Measurements from ENCODE around the gene MRPS24. TPM values are rescaled to one million over a fixed set of nuclear protein-coding genes. Genes with fewer than 3 reads are reported as not detected.
A peak's percentile ranks its signal among the peaks of the same experiment; 100 is the strongest.

MRPS24 gene
- total RNA-seq, 1 experiment from 2014 or later = 181 TPM

GRCh38 chr7:43906331-43907010 is 37.2 kb upstream of the MRPS24 start, which contains the start of gene URGCP:
Gene URGCP, minus strand, starts transcription at chr7:43906596. Its CDS starts 21 bp downstream, at chr7:43906575.
- Histone ChIP-seq H3K4me3 (ENCODE audit: low read depth, low read length, poor library complexity, severe bottlenecking) (peak within 1 kb of the TSS; percentile 65), H3K27ac (ENCODE audit: low read depth, low read length, poor library complexity, severe bottlenecking) (peak within 1 kb of the TSS; percentile 85), H3K27me3 (replicated peaks; ENCODE audit: insufficient read depth, low read depth, low read length, poor library complexity) (no peaks in the 10 kb centered on the region), H3K36me3 (ENCODE audit: insufficient read depth, low read length, poor library complexity, severe bottlenecking) (no peaks in the 10 kb centered on the region), H3K9me3 (ENCODE audit: low read depth, low read length, poor library complexity, severe bottlenecking) (no peaks in the 10 kb centered on the region), H3K4me1 (ENCODE audit: insufficient read depth, low read length, poor library complexity, severe bottlenecking) (peaks cover 4% of the 10 kb centered on the region)
- ChIA-PET CTCF (no interaction called here), POLR2A (ENCODE audit: low non-redundant PET) (no interaction called here)
- no TSS peak for BruUV-seq (replicated peaks)
- intact Hi-C loops (cut with micrococcal nuclease; ENCODE audit: unreplicated experiment) = no loop called here
- DNase-seq (ENCODE audit: low spot score) = peak; percentile 56
- TF ChIP-seq CTCF (conservative IDR thresholded peaks at IDR 0.05; ENCODE audit: low read depth, low read length) = no peak
- TF ChIP-seq EZH2 (IDR thresholded peaks at IDR 0.05; ENCODE audit: borderline replicate concordance, low read depth, low read length, poor library complexity, severe bottlenecking) = no peak

GRCh38 chr7:43905956-43906330 is 36.6 kb upstream of the MRPS24 start:
- H3K4me1 ChIP-seq (ENCODE audit: insufficient read depth, low read length, poor library complexity, severe bottlenecking) = peaks cover 4% of the 10 kb centered on the region
- H3K9me3 ChIP-seq (ENCODE audit: low read depth, low read length, poor library complexity, severe bottlenecking) = no peaks in the 10 kb centered on the region
- TF ChIP-seq EZH2 (IDR thresholded peaks at IDR 0.05; ENCODE audit: borderline replicate concordance, low read depth, low read length, poor library complexity, severe bottlenecking) = no peak
- no peak for TF ChIP-seq CTCF (conservative IDR thresholded peaks at IDR 0.05; ENCODE audit: low read depth, low read length)
- intact Hi-C loops (cut with micrococcal nuclease; ENCODE audit: unreplicated experiment) = no loop called here
- peak overlapping the region; percentile 65 for H3K4me3 ChIP-seq (ENCODE audit: low read depth, low read length, poor library complexity, severe bottlenecking)
- DNase-seq (ENCODE audit: low spot score) = peak; percentile 42
- BruUV-seq (replicated peaks) = no TSS peak
- H3K27me3 ChIP-seq (replicated peaks; ENCODE audit: insufficient read depth, low read depth, low read length, poor library complexity) = no peaks in the 10 kb centered on the region
- ChIA-PET CTCF (no interaction called here), POLR2A (ENCODE audit: low non-redundant PET) (no interaction called here)
- H3K36me3 ChIP-seq (ENCODE audit: insufficient read depth, low read length, poor library complexity, severe bottlenecking) = no peaks in the 10 kb centered on the region
- H3K27ac ChIP-seq (ENCODE audit: low read depth, low read length, poor library complexity, severe bottlenecking) = peak overlapping the region; percentile 85

- peak overlapping the region; percentile 65 for H3K4me3 ChIP-seq (ENCODE audit: low read depth, low read length, poor library complexity, severe bottlenecking)
- H3K4me1 ChIP-seq (ENCODE audit: insufficient read depth, low read length, poor library complexity, severe bottlenecking) = peaks cover 4% of the 10 kb centered on the region
- no peak for DNase-seq (ENCODE audit: low spot score)
- BruUV-seq (replicated peaks) = no TSS peak
- intact Hi-C loops (cut with micrococcal nuclease; ENCODE audit: unreplicated experiment) = no loop called here
- H3K9me3 ChIP-seq (ENCODE audit: low read depth, low read length, poor library complexity, severe bottlenecking) = no peaks in the 10 kb centered on the region
- H3K27me3 ChIP-seq (replicated peaks; ENCODE audit: insufficient read depth, low read depth, low read length, poor library complexity) = no peaks in the 10 kb centered on the region
- ChIA-PET POLR2A (ENCODE audit: low non-redundant PET) (no interaction called here), CTCF (no interaction called here)
- TF ChIP-seq EZH2 (IDR thresholded peaks at IDR 0.05; ENCODE audit: borderline replicate concordance, low read depth, low read length, poor library complexity, severe bottlenecking) (no peak), CTCF (conservative IDR thresholded peaks at IDR 0.05; ENCODE audit: low read depth, low read length) (no peak)
- H3K36me3 ChIP-seq (ENCODE audit: insufficient read depth, low read length, poor library complexity, severe bottlenecking) = no peaks in the 10 kb centered on the region
- H3K27ac ChIP-seq (ENCODE audit: low read depth, low read length, poor library complexity, severe bottlenecking) = peak overlapping the region; percentile 85
Measured at GRCh38 chr7:43905209-43905946, 36.1 kb upstream of the MRPS24 start.

All from A673 (cell line).